Measurements from ENCODE around the gene RGS8.

RGS8 gene, protein sequence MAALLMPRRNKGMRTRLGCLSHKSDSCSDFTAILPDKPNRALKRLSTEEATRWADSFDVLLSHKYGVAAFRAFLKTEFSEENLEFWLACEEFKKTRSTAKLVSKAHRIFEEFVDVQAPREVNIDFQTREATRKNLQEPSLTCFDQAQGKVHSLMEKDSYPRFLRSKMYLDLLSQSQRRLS

GRCh38 chr1:182684116-182684828, at the start of gene RGS8:
Gene RGS8 (minus strand): TSS chr1:182684587. CDS start chr1:182669649, 14,938 bp downstream.
- DNase-seq, result peak; percentile 12

GRCh38 chr1:182731852-182732575, 47.6 kb upstream of the RGS8 start:
- DNase-seq, result no peak

DNA sequence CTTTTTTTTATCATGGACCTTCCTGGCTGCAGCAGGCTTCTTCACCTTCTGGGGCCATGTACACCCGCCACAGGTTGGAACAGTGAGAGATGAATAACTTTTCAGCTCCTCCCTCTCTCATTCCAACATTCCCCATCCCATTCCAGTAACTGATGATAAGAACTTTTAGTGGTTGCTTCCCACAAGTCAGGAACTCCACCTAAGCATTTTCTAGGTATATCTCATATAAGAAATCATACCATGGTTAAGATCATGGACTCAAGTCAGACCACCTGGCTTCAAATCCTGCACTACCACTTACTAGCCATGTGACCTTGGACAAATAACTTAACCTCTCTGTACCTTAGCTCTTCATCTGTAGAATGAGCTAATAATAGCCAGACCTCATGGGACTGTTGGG, 42.5 kb upstream of the RGS8 start:
- DNase-seq, result no peak

DNA sequence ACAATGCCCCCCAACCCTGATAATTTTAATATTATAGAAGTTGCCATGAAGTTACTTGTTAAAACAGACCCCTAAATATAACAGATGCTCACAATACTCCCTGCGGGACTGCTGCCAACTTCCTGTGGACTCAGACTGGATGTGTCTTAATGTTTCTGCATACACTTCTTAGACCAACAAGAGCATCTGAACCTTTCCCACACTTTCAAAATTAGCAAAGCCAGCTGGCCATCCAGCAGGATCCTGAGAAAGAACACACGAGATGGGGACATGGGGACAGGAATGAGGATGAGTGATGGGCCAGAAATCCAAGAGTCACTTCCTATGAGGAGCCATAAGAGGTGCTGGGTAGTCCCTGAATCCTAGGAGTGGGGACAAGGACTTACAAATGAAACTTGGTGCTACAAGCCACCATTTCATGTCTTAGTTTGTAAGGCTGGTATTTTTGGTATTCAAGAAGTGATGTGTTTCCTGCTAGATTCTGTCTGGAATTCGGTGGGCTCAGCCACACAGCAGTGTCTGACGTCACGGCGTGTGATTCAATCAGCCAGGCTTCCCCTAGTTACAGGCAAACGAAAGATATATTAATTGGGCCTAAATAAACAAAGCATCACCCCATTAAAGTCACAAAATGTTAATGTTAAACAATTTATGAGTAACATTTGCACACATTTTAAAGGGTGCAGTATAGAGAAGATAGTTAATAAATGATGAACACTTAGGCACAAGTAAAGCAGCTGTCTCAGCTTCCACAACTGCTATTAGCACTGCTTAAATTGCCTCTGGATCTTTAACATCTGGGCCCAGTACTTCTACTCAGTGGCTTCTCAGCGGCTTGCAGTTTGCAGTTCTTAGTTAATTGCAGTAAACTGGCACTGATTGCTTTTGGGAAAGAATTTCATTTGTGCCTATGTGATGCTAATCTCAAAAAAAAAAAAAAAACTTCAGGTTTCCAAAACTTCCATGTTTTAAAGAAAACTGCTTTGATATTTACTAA, 41.2 kb upstream of the RGS8 start:
- DNase-seq, result no peak

GRCh38 chr1:182724215-182724614, 39.8 kb upstream of the RGS8 start:
- no peak for DNase-seq

- DNase-seq, result no peak
Observed at GRCh38 chr1:182723200-182723599, 38.8 kb upstream of the RGS8 start.

- no peak for DNase-seq
Observed at GRCh38 chr1:182721525-182721924, 37.1 kb upstream of the RGS8 start.

DNA sequence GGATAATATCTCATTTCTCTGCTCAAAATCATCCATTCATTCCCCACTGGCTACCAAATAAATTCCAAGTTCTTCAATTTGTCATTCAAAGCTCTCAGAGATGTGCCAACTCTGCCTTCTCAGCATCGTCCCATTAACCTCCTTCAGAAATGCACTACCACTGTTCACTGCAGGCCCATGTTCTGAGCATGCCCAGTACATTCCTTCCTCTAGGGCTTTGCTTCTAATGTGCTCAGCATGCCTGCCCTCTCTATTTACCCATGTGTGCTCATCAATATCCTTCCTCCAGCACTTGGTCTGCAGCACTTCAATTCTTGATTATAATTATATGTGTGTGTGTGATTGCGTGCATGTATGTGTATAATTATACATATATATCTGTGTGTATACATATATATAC, 36.1 kb upstream of the RGS8 start:
- DNase-seq, result no peak

GRCh38 chr1:182719553-182719952, 35.2 kb upstream of the RGS8 start:
- DNase-seq, result no peak

- DNase-seq, result no peak
Observed at GRCh38 chr1:182718311-182718710, 33.9 kb upstream of the RGS8 start.

DNA sequence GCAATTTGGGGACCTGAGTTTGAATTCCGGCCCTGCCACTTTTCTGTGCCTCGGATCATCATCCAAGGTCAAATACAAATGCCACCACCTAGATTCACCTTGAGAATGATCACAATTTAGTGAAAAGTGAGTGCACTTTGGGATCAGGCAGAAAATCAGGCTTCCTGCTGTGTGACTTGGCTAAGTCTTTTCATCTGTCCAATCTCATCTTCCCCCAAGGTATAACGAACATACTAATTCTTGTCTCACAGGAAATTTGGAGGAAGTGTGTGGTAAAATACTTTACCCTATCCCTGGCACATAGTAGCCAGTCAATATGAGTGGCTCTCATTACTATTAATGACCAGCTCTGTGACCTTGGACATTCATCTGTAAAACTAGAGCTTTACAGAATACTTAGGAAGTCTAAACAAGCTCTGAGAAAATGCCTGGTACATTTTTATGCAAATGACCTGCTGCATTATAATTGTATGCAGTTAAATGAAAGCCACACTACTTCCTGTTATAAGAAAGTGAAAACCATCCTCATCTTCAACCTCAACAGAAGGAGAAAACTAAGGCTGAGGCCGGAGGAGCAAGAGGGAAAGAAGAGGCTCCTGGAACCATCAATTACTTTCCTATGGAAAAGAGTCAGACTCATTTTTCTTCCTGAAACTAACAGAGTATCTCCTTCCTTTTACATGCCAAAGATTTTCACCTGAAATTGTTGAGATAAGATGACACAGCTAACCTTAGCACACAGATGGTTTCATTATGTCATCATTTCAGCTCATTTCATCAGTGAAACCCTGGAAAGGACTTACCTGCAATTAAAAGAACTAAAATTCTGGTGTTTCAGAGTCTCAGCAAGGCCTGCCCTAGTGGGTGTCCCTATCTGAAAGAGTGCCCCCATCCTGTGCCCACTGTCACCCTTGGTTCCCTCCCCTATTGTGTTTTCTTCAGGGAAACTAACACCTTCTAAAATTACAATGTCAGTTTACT, 32.6 kb upstream of the RGS8 start:
- DNase-seq, result no peak

- DNase-seq, result no peak
Observed at GRCh38 chr1:182715531-182715930, 31.1 kb upstream of the RGS8 start.

DNA sequence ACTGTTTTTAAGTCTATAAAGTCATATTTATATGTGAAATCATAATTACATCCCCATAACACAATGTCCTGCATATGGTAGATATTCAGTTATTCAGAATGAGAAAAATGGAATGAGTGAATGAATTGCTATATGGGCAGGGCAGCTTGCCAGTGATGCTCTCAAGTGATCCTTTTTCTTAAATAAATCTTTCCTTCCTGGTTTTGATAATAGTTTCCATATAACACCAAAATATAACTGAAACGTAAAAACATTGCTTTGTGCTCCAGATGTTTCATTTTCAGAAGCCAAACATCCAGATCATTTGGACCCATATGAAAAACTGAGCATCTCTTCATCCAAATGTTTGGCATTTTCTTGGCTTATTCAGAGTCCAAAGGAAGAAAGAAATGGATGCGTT, 30.2 kb upstream of the RGS8 start:
- DNase-seq, result no peak

- DNase-seq, result no peak
Observed at GRCh38 chr1:182713939-182714338, 29.6 kb upstream of the RGS8 start.

DNA sequence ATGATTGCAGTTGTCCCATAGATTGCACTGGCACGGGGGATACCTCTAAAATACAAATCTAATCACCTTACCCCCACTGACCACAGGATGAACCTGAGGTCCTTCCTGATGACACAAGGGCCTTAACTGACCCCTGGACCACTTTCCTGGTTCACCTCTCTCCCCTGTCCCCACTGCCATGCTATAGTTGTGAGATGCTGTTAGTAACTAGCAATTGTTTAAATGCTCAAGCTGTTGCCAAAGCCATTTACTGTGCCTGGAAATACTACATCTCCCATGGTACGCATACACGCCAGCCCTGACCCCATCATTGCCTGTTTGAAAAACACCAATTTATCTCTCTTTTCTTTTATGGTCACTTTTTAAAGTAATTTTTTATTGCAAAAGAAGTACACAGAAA, 29.1 kb upstream of the RGS8 start:
- DNase-seq, result no peak

- DNase-seq, result no peak
Observed at GRCh38 chr1:182709855-182710254, 25.5 kb upstream of the RGS8 start.

DNA sequence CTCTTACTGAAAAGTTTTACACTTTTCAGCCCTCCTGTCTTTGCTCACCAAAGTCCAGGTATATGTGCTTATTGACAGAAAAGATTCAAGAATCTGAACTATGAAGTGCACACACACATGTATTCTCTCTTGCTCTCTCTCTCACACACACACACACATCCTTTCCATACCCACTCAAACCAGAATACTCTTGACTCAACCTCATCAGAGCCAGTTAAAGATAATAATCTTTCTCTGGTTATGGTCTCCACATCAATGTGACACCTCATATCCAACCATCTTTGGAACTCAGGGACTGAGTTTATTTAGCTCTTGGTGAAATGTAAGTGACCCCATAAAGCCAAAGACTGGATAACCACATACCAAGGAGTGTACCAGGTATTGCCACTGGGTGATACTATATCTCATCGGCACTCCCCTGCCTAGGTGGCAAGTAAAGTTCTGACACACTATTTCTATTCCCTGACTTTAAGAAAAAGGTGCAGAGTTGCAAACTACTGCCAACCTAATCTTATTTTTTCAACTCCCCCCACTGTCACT, 24.9 kb upstream of the RGS8 start:
- DNase-seq, result no peak

- no peak for DNase-seq
Observed at GRCh38 chr1:182707122-182707521, 22.7 kb upstream of the RGS8 start.

GRCh38 chr1:182704677-182705076, 20.3 kb upstream of the RGS8 start:
- no peak for DNase-seq

DNA sequence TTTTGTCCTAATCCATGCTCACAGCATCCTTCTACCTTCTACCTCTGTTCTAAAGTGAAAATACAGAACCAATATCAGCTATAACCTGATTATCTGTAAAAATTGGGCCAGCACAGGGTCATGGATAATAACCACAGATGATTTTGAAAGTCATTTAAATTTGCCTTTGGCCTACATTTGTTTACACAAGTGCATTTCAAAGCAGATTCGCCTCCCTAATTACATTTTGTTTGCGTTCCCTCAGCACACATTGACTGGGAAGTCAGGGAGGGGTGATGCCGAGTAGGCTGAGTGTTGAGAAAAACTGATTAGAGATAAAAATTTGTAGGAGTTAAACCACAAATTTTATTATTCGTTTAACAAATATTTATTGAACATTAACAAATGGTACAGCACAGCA, 19.2 kb upstream of the RGS8 start:
- DNase-seq, result no peak

DNA sequence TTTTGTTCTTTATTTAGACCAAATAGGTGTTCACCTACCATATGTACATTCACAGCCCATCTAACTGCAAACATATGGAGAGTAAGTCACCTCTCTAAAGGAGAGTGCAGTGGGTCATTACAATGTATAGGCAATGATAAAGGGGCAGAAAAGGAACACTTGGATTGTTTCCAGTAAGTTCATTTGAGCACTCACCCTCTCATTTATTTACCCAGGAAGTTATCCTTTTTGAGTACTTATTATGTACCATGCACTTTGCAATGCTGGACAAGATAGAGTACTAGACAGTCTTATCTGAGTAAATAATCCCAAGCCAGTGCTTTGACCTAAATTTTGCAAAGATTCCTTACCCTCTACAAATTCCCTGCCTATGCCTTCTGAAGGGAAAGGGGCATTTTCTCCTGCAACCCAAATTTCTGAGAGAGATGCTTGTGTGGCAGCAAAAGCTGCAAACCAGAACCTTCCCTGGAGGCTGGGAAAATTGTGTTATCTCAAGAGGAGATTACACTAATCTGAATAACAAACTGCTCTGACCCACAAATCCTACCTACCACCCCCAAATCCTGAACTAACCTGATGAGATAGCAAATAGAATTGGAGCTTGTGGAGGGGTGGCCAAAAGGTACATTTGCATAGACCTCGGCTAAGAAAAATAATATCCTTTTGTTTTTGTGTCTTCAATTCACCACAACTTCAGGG, 18.6 kb upstream of the RGS8 start:
- no peak for DNase-seq

All from NCI-H2107 (cell line).